IPS-NIHi7 (cell line): ENCODE measurements around the gene STXBP6.
A peak's percentile ranks its signal among the peaks of the same experiment; 100 is the strongest.
"Not testable (repeated sequence)": the region's sequence is repeated elsewhere in the genome, so short reads cannot be mapped to it uniquely, and the experiment has no call there.

Experiments
- DNase-seq: peaks from one replicate; pipeline ENCODE4 v3.0.0; 2012; ENCODE audit warnings: mixed read lengths; ENCODE audit errors: extremely low spot score

The STXBP6 gene

GRCh38 chr14:24803426-24803825 lies 246.5 kb downstream of the STXBP6 start:
- not testable (repeated sequence) for DNase-seq

DNA sequence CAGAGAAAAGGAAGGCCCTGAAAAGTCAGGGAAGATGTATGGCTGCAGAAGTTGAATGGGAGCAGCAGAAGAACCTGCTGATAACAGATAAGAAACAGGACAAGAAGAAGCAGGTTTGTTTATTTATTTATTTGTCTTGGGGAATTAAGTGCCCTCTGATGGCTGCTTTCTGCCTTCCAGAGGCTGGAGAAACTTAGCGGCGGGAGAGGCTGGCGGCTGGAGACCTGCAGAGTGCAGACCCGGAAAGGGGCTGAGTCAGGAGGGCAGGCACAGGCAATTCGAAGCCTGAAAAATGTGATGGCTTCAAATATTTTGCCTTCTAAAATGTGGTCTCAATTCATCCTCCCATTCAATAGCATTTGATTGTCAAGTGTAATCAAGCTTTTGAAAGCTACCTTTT lies 247.7 kb downstream of the STXBP6 start:
- DNase-seq: peak; percentile 30

DNA sequence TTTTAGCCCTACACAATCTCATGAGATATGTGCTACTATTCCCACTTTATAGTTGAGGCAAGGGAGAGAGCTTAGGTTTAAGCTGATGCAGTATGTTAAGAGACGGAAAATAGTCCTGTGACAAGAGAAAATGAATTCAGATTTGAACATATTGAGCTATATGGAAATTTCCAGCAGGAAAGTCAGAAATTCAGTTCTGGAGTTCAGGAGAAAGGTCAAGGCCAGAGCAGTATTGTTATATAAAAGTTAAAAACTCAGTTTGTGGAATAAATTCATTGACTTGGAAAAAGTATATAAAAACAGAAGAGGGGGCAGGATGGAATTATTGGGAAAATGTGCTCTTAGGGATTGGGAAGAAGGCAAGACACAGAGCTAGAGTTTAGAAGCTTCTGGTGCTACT lies 248.9 kb downstream of the STXBP6 start:
- no peak for DNase-seq

DNA sequence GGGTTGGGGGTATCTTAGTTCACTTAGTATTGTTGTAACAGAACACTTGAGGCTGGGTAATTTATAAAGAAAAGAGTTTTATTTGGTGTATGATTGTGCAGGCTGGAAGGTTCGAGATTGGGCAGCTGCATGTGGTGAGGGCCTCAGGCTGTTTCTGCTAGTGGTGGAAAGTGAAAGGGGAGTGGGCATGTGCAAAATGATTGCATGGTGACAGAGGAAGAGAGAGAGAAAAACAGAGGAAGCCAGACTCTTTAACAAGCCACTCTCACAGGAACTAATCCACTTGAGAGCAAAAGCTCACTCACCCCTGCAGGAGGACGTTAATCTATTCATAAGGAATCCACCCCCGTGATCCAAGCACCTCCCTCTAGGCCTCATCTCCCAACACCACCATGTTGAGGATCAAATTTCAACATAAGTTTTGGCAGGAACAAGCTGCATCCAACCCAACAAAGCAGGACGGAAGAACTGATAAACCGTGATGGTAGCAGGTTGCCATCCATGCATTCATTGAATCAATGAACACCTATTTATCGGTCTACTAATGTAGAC lies 251.0 kb downstream of the STXBP6 start:
- DNase-seq: no peak

GRCh38 chr14:24795406-24795805 lies 254.5 kb downstream of the STXBP6 start:
- DNase-seq: no peak

- DNase-seq: no peak
Observed at GRCh38 chr14:24794644-24795305, 255.2 kb downstream of the STXBP6 start.

GRCh38 chr14:24790196-24790595 lies 259.8 kb downstream of the STXBP6 start:
- DNase-seq: no peak

DNA sequence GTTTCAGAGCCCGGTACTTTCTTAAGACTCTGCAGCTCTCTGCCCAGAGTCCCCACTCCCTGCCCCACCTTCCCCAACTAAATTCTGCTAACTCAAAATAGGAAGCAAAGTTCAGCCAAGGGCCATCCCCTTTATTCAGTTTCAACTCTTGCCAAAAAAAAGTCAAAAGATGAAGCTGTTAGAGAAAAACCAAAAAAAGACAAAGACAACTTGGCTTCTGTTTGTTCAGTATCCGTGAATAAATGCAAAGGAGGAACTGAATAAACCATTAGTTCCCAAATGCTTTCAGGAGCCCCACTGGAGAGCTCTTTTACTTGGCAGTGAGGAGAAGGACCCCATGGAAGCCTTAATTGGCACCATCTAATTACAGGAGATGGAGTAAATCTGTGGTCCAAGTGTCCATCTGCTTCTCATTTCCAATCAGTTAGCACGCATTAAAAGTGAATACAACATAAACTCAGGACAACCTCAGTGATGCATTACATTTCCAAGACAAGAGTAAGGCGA lies 260.5 kb downstream of the STXBP6 start:
- DNase-seq: no peak

DNA sequence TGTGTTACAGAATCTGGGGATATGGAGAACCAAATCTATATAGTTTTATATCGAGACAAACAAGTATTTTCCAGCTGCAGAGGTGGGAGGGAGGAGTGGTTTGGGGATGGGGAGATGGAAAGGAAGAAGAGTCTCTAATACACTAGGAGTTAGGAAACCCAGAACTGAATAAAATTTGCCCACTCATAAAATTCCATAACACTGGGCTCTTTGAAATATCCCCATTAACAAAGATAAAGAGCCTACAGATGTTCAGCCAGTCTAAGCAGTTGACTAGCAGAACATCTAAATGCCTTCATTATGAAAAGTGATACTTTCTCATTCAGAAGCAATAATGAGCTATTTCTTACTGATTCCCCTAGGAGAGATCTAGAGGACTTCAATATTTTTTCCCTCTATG lies 264.2 kb downstream of the STXBP6 start:
- no peak for DNase-seq

DNA sequence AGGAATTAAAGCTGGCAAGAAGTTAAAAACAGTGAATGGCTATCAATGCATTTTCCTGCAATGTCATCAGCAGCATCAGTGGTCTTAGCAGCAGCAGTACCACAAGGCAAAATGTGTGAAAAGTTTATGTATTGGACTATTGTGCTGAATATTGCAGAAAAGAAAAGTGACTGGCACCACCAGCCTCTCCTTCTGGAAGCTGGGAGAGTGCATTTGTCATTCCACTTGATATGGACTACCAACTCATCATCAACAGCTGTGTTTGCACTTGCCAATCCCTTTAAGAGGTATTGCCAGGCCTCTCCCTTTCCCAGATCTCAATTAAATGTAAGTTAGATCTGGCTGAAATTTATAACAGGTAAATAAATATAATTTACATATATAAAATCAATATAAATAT lies 265.0 kb downstream of the STXBP6 start:
- DNase-seq: no peak

GRCh38 chr14:24783791-24784190 lies 266.2 kb downstream of the STXBP6 start:
- DNase-seq: no peak

- no peak for DNase-seq
Observed at GRCh38 chr14:24780281-24780680, 269.7 kb downstream of the STXBP6 start.

DNA sequence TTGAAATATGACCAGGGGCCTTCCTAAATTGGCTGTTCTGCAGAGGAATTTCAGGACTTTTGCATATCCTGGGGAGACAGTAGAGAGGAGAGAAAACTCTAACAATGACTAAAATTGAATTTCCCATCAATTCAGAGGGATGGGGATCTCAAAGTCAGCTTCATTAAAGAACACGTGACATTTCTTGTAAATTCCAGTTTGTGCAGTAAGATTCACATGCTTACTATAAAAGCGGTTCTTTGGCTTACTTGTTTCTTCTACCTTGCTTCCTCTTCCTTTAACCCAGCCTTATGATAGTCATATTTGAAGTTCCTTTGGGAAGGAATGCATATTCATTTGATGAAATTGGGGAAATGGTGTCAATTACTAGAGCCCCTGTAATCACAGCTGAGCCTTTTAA lies 272.3 kb downstream of the STXBP6 start:
- no peak for DNase-seq

GRCh38 chr14:24775950-24776349 lies 274.0 kb downstream of the STXBP6 start:
- no peak for DNase-seq

GRCh38 chr14:24774187-24774915 lies 275.6 kb downstream of the STXBP6 start:
- DNase-seq: no peak

DNA sequence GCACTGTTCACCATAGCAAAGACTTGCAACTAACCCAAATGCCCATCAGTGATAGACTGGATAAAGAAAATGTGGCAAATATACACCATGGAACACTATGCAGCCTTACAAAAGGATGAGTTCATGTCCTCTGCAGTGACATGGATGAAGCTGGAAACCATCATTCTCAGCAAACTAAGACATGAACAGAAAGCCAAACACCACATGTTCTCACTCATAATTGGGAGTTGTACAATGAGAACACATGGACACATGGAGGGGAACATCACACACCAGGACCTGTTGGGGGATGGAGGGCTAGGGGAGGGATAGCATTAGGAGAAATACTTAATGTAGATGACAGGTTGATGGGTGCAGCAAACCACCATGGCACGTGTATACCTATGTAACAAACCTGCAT lies 276.4 kb downstream of the STXBP6 start:
- not testable (repeated sequence) for DNase-seq

- DNase-seq: no peak
Observed at GRCh38 chr14:24766434-24766833, 283.5 kb downstream of the STXBP6 start.

DNA sequence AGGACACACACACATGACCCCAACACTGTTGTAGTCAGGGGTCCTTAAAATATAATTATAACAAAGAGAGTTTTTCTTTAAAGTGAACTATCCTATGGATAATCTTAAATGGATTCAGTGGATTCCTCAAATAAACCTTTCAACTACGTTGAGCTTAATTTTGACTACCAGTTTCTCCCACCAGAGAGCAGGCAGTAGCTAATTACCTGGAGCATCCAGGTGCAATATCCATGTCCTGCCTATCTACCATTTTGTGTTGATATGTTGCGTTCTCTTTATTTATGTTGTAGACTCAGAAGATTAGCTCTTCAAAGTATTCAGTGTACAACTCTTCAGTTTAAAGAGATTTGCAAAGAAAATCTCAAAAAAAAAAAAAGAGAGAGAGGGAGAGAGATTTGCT lies 288.8 kb downstream of the STXBP6 start:
- no peak for DNase-seq
